Heart left ventricle (tissue), 16 donors: ENCODE results near the gene EEF1AKMT2. TPM values are rescaled to one million over a fixed set of nuclear protein-coding genes. Genes with fewer than 3 reads are reported as not detected.
A peak's percentile ranks its signal among the peaks of the same experiment; 100 is the strongest.

Experiments
- ATAC-seq, 4 donors: fragments of 200-7000 bp; cut with Tn5 transposase; one replicate each; pipeline ENCODE4 v1.9.1; 2020 to 2022; ENCODE audit warnings: moderate library complexity in 4 of 4, mild to moderate bottlenecking in 3 of 4, moderate number of reproducible peaks in 1 of 4
- DNase-seq, 5 donors: peaks; one replicate each; pipeline ENCODE4 v3.0.0-alpha.2; 2020
- H3K27ac ChIP-seq, 12 donors: fragments of 200-600 bp; sonication (generic) in 4 of 12; one replicate each; pipeline versions ENCODE4 v1.5.0 to v1.8.0; 2016 to 2022; ENCODE audit warnings: mild to moderate bottlenecking in 2 of 12
- H3K27me3 ChIP-seq, 9 donors: fragments of 200-600 bp; sonication (generic) in 2 of 9; one replicate each; pipeline versions ENCODE4 v1.5.1 to v1.8.0; 2016 to 2022; ENCODE audit warnings: mild to moderate bottlenecking in 3 of 9
- H3K36me3 ChIP-seq, 9 donors: fragments of 200-600 bp; sonication (generic) in 2 of 9; one replicate each; pipeline versions ENCODE4 v1.5.0 to v1.8.0; 2018 to 2022; ENCODE audit warnings: mild to moderate bottlenecking in 2 of 9
- H3K4me1 ChIP-seq, 12 donors: fragments of 200-600 bp; sonication (generic) in 4 of 12; one replicate each; pipeline versions ENCODE4 v1.5.0 to v1.8.0; 2016 to 2022; ENCODE audit warnings: mild to moderate bottlenecking in 3 of 12
- H3K4me3 ChIP-seq, 12 donors: fragments of 200-600 bp; sonication (generic) in 4 of 12; one replicate each; pipeline versions ENCODE4 v1.5.0 to v1.8.0; 2017 to 2022; ENCODE audit warnings: mild to moderate bottlenecking in 9 of 12, moderate library complexity in 4 of 12
- H3K9me3 ChIP-seq, 12 donors: fragments of 200-600 bp; sonication (generic) in 4 of 12; one replicate each; pipeline versions ENCODE4 v1.5.0 to v1.8.0; 2016 to 2022; ENCODE audit warnings: mild to moderate bottlenecking in 1 of 12
- POLR2A ChIP-seq, 2 donors: fragments of 450-650 bp; IDR thresholded peaks; one replicate each; pipeline ENCODE4 v1.6.1; 2017; ENCODE audit warnings: antibody characterized with exemption in 2 of 2, mild to moderate bottlenecking in 2 of 2, moderate library complexity in 2 of 2
- WGBS, 4 donors: extraction: QIAGEN DNeasy Blood & Tissue Kit in 2 of 4; methylation state at CpG; one replicate each; pipeline versions ENCODE4 v1.1.5 to v1.1.7; 2013 to 2018; 5-methylcytosine and 5-hydroxymethylcytosine counted together
- intact Hi-C, 10 donors: fragments of 100-400 bp; cut with DNase I; formaldehyde crosslinking; loops; one replicate each; pipeline versions ENCODE4 v1.11.1 to v1.14.2; 2022
- polyA plus RNA-seq, 2 donors: library from polyadenylated mRNA; stranded (reverse); fragments of 200-250 nt; gene quantifications; one replicate each; pipeline ENCODE4 v1.2.3, GENCODE V29; 2013
- total RNA-seq, 9 donors: library from RNA; depleted of rRNA in 2 of 9; stranded (reverse); fragments of >200 nt in 2 of 9; fragmentation: NEBNext Ultra II Directional in 3 of 9; extraction: Animal tissue kit (Norgen Biotek cat#: 25700) in 3 of 9; gene quantifications; one replicate each; pipeline versions ENCODE4 v1.1.0 to v1.2.4, GENCODE V29; 2016 to 2023
- TF ChIP-seq, protein P1 (sequence below), 12 donors: fragments of 200-600 bp; sonication (generic) in 4 of 12; IDR thresholded peaks; one replicate each; pipeline versions ENCODE4 v1.5.0 to v1.8.0; 2018 to 2022; ENCODE audit warnings: antibody characterized with exemption in 12 of 12, mild to moderate bottlenecking in 5 of 12
- donor health status: ischemic (EF 13 %, LVEDD 7.1; RV severe dilation, severe dysfunction).
- donor health status: healthy with polysubstance abuse.
- donor health status: DM: no; HTN: yes; CAD: no.
- donor health status: DM: no; HTN: no; CAD: no.
- donor health status: ischemic (EF 25% LVEDD 6.9; RV normal size, moderate dysfunction).
- donor health status: ischemic (EF 25% LVEDD 5.7; RV mildly dilated, moderate dysfunction).
- donor health status: healthy.
- donor health status: DM: yes; HTN: yes; CAD: no.
- donor health status: ischemic (EF 35%, LVEDD 5.7; RV mildly dilated, moderate dysfunction).
- donor health status: nonischemic (EF 11% LVEDD 7.7; RV severe dilation, severe dysfunction).
- donor health status: DM: yes; HTN: yes; CAD: no.
- donor health status: PGD.
- donor health status: ischemic (EF 29% LVEDD 5.4; RV normal size, mild dysfunction).
- donor health status: nonischemic (EF 23%, LVEDD 6.1; RV moderate dilation, normal function).

Gene EEF1AKMT2
- total and polyA plus RNA-seq, 11 donors, result 3.6 to 14.8 (median 10.9) TPM

- peak in 3 of 5 donors; percentile 44 to 60 (median 46) for DNase-seq
- peak in 1 of 4 donors; percentile 17 for ATAC-seq
- Histone ChIP-seq H3K4me3 (no peak overlapping the region), H3K4me1 (peaks cover 29 to 100% (median 97%) of the 10 kb centered on the region in 12 donors), H3K27ac (peak overlapping the region; percentile 68 to 93 (median 82)), H3K9me3 (no peaks in the 10 kb centered on the region), H3K27me3 (no peaks in the 10 kb centered on the region), H3K36me3 (peaks cover 0 to 5% (median 0%) of the 10 kb centered on the region in 9 donors)
- intact Hi-C loops, result loop anchor here in 2 of 10 donors (5.0 kb wide), 2 partner anchors 52 to 77 kb away; no protein-coding TSS in a partner anchor
- 51 to 64% (median 56%) methylated on average over 16 to 20 of the region's 20 CpGs for WGBS, 4 donors
- TF ChIP-seq POLR2A (IDR thresholded peaks at IDR 0.05), result no peak
- TF ChIP-seq, protein P1, sequence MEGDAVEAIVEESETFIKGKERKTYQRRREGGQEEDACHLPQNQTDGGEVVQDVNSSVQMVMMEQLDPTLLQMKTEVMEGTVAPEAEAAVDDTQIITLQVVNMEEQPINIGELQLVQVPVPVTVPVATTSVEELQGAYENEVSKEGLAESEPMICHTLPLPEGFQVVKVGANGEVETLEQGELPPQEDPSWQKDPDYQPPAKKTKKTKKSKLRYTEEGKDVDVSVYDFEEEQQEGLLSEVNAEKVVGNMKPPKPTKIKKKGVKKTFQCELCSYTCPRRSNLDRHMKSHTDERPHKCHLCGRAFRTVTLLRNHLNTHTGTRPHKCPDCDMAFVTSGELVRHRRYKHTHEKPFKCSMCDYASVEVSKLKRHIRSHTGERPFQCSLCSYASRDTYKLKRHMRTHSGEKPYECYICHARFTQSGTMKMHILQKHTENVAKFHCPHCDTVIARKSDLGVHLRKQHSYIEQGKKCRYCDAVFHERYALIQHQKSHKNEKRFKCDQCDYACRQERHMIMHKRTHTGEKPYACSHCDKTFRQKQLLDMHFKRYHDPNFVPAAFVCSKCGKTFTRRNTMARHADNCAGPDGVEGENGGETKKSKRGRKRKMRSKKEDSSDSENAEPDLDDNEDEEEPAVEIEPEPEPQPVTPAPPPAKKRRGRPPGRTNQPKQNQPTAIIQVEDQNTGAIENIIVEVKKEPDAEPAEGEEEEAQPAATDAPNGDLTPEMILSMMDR (IDR thresholded peaks at IDR 0.05), result peak in 1 of 12 donors; percentile 8
These were observed 67.2 kb downstream of the EEF1AKMT2 start for GRCh38 chr10:124724279-124725027.

DNA sequence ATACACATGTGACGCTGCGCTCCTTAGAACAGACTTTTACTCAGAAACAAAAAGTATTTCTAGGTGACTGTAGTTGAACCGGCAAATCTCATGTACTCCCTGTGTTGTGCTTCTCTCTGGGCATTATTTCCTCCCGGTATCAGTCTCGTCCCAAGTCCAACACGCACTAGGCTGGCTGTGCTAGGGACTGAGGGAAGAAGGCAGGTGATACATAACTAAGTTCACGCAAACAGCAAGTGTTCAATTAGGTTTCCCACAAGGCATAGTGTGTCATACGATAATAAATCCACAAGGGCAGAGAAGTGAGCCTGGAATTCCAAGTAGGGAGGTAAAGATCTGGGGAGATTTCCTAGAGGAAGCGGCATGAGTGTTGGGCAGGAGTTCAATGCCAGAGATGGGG, 67.9 kb downstream of the EEF1AKMT2 start:
- no peaks in the 10 kb centered on the region for H3K9me3 ChIP-seq
- DNase-seq (no peak), ATAC-seq (no peak)
- peak overlapping the region; percentile 68 to 93 (median 82) for H3K27ac ChIP-seq
- peak overlapping the region in 2 of 12 donors; percentile 3 to 11 for H3K4me3 ChIP-seq
- H3K27me3 ChIP-seq, result no peaks in the 10 kb centered on the region
- WGBS, 4 donors, result 21 to 51% (median 46%) methylated on average over 9 of the region's 9 CpGs
- TF ChIP-seq, protein P1 (IDR thresholded peaks at IDR 0.05), result no peak
- no peak for TF ChIP-seq POLR2A (IDR thresholded peaks at IDR 0.05)
- intact Hi-C loops, result loop anchor here in 3 of 10 donors (2.0 to 5.0 kb wide), 4 partner anchors 13 to 77 kb away; no protein-coding TSS in a partner anchor
- peaks cover 0 to 5% (median 0%) of the 10 kb centered on the region in 9 donors for H3K36me3 ChIP-seq
- peaks cover 33 to 100% (median 97%) of the 10 kb centered on the region in 12 donors for H3K4me1 ChIP-seq

DNA sequence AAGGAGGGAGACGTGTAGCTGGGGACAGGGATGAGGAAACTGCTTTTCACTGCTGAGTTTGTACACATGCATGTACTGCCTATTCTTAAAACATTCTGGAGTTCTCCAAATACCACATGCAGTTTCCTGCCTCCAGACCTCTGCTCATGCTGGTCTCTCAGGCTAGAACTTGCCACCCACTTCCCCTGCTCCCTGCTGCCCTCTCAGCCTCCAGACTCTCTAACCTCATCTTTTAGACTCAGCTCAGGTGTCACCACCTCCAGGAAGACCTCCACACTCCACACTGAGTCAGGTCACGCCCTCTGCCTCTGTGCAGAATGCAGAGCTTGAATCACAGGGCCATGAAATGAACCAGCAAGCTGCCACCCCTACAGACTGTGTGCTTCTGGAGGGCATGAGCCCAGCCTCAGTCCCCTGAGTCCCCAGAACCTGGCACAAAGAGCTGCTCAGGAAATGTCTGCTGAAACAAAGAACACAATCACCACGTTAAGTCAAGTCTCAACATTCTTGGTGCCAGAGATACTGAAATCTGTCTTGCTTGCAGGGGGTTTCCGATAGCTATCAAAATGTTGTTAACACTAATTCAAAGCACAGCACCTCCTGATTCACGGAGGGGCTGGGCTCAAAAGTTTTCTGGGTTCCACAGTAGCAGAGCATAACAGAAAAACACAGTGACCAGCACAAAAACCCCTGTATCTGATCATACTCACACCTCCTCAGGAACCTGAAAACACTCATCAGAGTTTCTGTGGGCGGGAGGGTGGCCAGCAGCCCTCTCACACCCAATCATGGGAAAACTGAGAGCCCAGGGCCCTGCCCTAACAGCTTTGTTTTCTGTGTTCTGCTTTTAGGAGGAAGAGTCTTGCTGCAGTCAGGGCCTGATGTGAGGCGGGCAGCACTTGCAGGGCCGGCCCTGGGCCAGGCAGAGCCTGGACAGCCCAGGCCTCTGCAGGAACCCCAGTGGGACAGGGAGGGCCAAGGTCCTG, 68.6 kb downstream of the EEF1AKMT2 start:
- Histone ChIP-seq H3K27me3 (no peaks in the 10 kb centered on the region), H3K36me3 (peaks cover 0 to 5% (median 0%) of the 10 kb centered on the region in 9 donors), H3K27ac (peak overlapping the region; percentile 68 to 93 (median 82)), H3K4me1 (peaks cover 34 to 100% (median 97%) of the 10 kb centered on the region in 12 donors), H3K4me3 (peak overlapping the region in 2 of 12 donors; percentile 3 to 11), H3K9me3 (no peaks in the 10 kb centered on the region)
- DNase-seq, result peak in 3 of 5 donors; percentile 61 to 81 (median 81)
- WGBS, 4 donors, result 24 to 42% (median 29%) methylated on average over 8 of the region's 8 CpGs
- TF ChIP-seq POLR2A (IDR thresholded peaks at IDR 0.05), result peak in 1 of 2 donors; percentile 12
- TF ChIP-seq, protein P1 (IDR thresholded peaks at IDR 0.05), result no peak
- intact Hi-C loops, result loop anchor here in 3 of 10 donors (2.0 to 5.0 kb wide), 4 partner anchors 14 to 76 kb away; no protein-coding TSS in a partner anchor
- ATAC-seq, result peak; percentile 17 to 58 (median 49)
